ENCODE measurements around the gene KSR2. TPM values are rescaled to one million over a fixed set of nuclear protein-coding genes. Genes with fewer than 3 reads are reported as not detected.

KSR2 gene
- total RNA-seq, 1 experiment from 2014 or later: 1.3 TPM

DNA sequence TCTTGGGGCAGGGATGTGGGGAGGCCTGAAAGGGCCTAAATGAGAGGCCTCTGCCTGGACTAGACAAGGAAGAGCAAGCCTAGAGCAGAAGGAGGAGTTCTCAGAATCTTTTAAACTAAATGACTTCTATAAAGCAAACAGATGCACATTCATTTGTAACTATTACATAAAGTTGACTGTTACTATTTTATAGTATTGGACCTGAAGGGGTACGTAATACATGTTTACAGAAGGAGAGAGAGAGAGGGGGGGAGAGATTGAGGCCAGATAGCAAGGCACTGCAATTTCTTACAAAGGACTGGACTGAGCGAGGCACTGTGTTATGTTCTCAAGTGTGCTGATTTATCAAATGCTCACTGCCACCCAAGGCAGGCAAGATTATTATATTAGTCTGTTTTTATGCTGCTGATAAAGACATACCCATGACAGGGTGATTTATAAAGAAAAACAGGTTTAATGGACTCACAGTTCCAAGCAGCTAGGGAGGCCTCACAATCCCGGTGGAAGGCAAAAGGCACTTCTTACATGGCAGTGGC is 391.6 kb downstream of the KSR2 start:
- no CpG with 5 or more reads among the region's 3 CpGs for WGBS (ENCODE audit: extremely low coverage, insufficient read length, low lambda C conversion rate)

More for the DNA sequence above, 391.6 kb downstream of the KSR2 start:
- no peaks in the 10 kb centered on the region for H3K9me3 Mint-ChIP-seq
- no peak overlapping the region for H2BK12ac ChIP-seq (ENCODE audit: insufficient read length, low read depth, low read length)
- no peak overlapping the region for H4K91ac ChIP-seq (ENCODE audit: insufficient read length, low read depth, low read length)
- no peak overlapping the region for H2AK5ac ChIP-seq (ENCODE audit: insufficient read length, low read length)
- H4K5ac ChIP-seq (ENCODE audit: insufficient read length, low read depth, low read length): no peak overlapping the region
- H3K4me2 ChIP-seq (ENCODE audit: insufficient read depth, insufficient read length, low read length): no peak overlapping the region
- no peak overlapping the region for H2BK120ac ChIP-seq (ENCODE audit: low read depth, low read length, poor library complexity, severe bottlenecking)
- no peak overlapping the region for H3K27ac ChIP-seq (ENCODE audit: insufficient read length, low read depth, low read length)
- H3K4ac ChIP-seq (ENCODE audit: low read depth, low read length): no peak overlapping the region
- no peaks in the 10 kb centered on the region for H3K9me3 ChIP-seq (ENCODE audit: control insufficient read depth, low read depth, low read length)
- H4K8ac ChIP-seq (replicated peaks; ENCODE audit: insufficient read length, low read depth, low read length): no peak overlapping the region
- H3K18ac ChIP-seq (ENCODE audit: insufficient read length, low read depth, low read length): no peak overlapping the region
- H3K27ac Mint-ChIP-seq: no peak overlapping the region
- H2BK15ac ChIP-seq (ENCODE audit: low read depth, low read length): no peak overlapping the region
- no peak overlapping the region for H3K14ac ChIP-seq (ENCODE audit: insufficient read depth, low read length)
- peaks cover 2% of the 10 kb centered on the region; the same call in 1 of the 2 replicates for H3K4me1 ChIP-seq (ENCODE audit: insufficient read depth, low read length)
- H3K4me1 Mint-ChIP-seq: peaks cover 15 to 21% of the 10 kb centered on the region in 2 experiments
- H3T11ph ChIP-seq (ENCODE audit: low read length): no peak overlapping the region
- no peaks in the 10 kb centered on the region; the same call in none of the 2 replicates for H3K27me3 Mint-ChIP-seq (ENCODE audit: low read depth)
- no peak overlapping the region for H3K9ac ChIP-seq (ENCODE audit: extremely low read depth, insufficient read length, low read length)
- no peaks in the 10 kb centered on the region for H3K27me3 ChIP-seq (ENCODE audit: insufficient read depth, low read length)
- no peaks in the 10 kb centered on the region for H3K79me1 ChIP-seq (ENCODE audit: insufficient read depth, low read depth, low read length, poor library complexity, severe bottlenecking)
- H3K4me3 Mint-ChIP-seq: no peak overlapping the region
- no peak overlapping the region for H2BK5ac ChIP-seq (ENCODE audit: insufficient read length, low read length)
- no peaks in the 10 kb centered on the region for H3K36me3 Mint-ChIP-seq (ENCODE audit: insufficient read depth in 1 of 3, low read depth in 3 of 3)
- TF ChIP-seq, protein P1, sequence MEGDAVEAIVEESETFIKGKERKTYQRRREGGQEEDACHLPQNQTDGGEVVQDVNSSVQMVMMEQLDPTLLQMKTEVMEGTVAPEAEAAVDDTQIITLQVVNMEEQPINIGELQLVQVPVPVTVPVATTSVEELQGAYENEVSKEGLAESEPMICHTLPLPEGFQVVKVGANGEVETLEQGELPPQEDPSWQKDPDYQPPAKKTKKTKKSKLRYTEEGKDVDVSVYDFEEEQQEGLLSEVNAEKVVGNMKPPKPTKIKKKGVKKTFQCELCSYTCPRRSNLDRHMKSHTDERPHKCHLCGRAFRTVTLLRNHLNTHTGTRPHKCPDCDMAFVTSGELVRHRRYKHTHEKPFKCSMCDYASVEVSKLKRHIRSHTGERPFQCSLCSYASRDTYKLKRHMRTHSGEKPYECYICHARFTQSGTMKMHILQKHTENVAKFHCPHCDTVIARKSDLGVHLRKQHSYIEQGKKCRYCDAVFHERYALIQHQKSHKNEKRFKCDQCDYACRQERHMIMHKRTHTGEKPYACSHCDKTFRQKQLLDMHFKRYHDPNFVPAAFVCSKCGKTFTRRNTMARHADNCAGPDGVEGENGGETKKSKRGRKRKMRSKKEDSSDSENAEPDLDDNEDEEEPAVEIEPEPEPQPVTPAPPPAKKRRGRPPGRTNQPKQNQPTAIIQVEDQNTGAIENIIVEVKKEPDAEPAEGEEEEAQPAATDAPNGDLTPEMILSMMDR (conservative IDR thresholded peaks at IDR 0.05): no peak
- H3K23ac ChIP-seq (ENCODE audit: insufficient read length, low read depth, low read length): no peak overlapping the region
- DNase-seq: no peak
- no peak overlapping the region for H2BK20ac ChIP-seq (ENCODE audit: low read depth, low read length, poor library complexity, severe bottlenecking)
- no peaks in the 10 kb centered on the region for H3K23me2 ChIP-seq (ENCODE audit: insufficient read length, low read depth, low read length, poor library complexity, severe bottlenecking)
- no peak overlapping the region for H2AFZ ChIP-seq (ENCODE audit: low read length)
- H4K20me1 ChIP-seq (ENCODE audit: control insufficient read depth, insufficient read depth, insufficient read length): no peaks in the 10 kb centered on the region
- H3K56ac ChIP-seq (ENCODE audit: insufficient read length, low read depth, low read length): no peak overlapping the region
- no peaks in the 10 kb centered on the region for H3K79me2 ChIP-seq (ENCODE audit: insufficient read depth, low read length)

All from H9 (cell line).